Stimulated activated CD8-positive, alpha-beta memory T cell treated with anti-CD3 and anti-CD28 coated beads, Interleukin-7, amount 100 ng/mL, for 1 hour (primary cell): ENCODE data around the gene ERBIN.
"Not testable (repeated sequence)": the region's sequence is repeated elsewhere in the genome, so short reads cannot be mapped to it uniquely, and the experiment has no call there.

Source experiments
- DNase-seq, 2 donors: peaks; one replicate each; pipeline ENCODE4 v3.0.0-alpha.2; 2020; ENCODE audit warnings: low read depth in 2 of 2

ERBIN gene

GRCh38 chr5:65919773-65920172 is 6.6 kb upstream of the ERBIN start:
- no peak for DNase-seq

GRCh38 chr5:65923339-65923738 is 3.0 kb upstream of the ERBIN start:
- no peak for DNase-seq

DNA sequence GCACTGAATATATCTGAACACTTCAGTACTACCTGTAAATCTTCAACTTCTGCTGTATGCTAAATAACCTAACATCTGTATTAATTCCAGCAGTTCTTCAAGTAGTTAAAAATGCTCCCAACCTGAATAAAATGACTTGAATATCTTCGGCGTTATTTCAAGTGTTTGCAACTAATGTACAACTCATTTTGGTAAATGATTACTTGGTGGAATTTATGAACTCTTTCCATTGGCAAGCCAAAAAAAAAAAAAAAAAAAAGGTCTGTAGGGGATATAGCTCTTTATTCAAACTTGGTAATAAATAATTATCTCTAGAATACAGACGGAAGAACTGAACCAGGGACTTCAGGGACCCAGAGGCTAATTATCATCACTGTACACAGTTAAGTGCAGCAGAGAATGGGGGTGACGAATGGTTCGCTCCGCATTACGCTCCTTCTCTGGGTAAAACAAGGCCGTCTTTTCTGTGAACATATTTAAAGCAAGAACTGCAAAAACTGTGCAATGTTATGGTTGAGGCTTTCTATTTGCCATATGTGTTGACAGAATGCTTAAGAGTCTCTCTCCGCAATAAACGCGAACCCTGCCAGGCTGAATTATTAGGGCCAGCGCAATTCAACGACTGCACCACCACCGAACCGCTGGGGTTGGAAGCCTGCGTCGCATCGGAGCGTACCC is 1.9 kb upstream of the ERBIN start:
- DNase-seq, result no peak

DNA sequence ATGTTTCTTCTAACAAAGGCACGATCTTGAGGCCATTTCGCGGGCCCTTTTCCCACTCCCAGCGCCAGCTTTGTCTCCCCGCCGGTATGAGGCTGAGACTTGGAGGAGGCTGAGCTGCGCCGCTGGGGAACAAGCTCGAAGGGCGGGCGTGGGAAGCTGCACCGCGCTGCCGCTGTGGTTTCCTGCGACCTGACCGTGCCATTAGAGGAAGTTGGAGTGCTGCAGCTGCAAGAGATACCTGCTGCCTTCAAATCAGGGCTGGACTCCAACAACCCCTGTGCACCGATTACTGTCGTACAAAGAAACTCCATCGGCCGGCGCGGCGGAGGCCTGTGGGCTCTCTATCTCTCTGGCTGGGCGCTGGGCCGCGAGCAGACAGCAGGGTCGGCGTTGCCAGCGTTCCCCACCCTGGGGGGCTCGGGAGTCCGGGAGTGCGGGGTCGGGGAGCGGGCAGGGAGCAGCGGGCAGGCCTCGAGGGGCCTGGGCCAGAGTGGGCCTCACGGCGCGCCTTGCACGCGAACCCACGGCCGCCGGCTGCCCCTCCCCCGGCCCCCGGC is 1.3 kb upstream of the ERBIN start:
- DNase-seq, result peak; percentile 41 to 45

DNA sequence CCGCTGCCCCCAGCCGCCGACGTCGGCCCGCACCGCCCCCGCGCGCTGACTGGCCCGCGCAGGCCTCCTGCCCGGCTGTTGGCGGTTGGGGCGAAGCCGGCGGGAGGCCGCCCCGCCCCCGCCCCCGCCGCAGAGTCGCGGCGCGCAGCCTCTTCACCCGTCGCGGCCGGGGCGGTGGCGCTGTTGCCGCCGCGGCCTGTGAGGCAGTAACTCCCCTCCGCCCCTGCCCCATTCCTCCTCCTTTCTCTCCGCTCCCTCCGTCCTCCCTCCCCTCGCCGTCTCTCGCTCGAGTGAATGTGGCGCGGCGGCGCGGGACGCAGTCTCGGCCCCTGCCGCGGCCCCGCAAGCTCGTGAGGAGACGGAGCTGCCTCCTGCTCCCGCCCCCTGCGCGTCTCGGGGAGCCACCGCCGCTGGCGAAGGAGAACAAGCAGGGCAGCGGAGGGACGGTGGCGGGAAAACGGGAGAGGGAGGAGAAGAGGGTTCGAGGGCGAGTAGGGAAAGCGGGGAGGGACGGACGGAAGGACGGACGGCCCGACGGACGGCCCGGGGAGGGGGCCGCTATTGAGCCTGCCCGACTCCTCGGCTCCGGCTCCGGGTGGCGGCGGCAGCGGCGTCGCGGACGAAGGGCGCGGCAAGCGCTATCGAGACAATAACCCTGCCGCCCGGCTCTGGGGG is 637 bp upstream of the ERBIN start:
- peak; percentile 47 to 48 for DNase-seq

- no peak for DNase-seq
Measured at GRCh38 chr5:65926893-65927292, 518 bp downstream of the ERBIN start.

DNA sequence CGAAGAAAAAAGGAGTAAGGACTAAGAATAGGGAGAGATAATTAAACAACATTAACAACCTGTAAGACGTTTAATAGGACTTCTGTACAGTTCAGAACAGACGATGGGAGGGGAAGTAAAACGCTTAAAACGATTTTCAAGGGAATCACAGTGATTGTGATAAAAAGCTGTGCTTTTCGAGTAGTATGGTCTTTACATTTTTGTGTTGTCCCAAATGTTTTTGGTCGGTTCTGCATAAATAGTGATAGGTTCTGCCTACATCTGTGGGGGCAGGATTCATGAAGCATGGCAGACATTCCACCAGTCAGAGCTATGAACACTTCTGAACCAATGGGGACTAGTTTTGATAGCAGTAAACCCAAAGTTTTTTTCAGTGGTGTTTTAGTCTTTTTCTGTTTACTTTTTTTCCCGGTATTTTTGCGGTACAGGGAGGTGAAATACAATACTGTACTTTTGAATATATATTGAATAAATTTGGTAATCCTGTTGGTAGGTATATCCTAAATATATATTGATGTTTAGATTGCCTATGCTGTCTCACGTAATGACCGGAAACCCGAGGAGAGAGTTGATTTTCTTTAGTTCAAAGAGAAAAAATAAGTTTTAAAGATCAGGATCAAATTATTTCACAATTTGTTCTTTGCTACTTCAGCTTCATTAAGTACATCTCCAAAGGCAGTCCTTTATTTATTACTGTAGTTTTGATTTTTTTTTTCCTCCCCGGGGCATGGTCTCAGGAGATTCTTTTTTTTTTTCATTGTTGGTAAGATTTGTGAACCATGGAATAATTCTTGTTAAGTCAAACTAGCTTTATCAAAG is 1.3 kb downstream of the ERBIN start:
- no peak for DNase-seq

GRCh38 chr5:65928322-65928752 is 2.0 kb downstream of the ERBIN start:
- no peak for DNase-seq

GRCh38 chr5:65928860-65929259 is 2.5 kb downstream of the ERBIN start:
- no peak for DNase-seq

GRCh38 chr5:65932676-65933075 is 6.3 kb downstream of the ERBIN start:
- no peak for DNase-seq

DNA sequence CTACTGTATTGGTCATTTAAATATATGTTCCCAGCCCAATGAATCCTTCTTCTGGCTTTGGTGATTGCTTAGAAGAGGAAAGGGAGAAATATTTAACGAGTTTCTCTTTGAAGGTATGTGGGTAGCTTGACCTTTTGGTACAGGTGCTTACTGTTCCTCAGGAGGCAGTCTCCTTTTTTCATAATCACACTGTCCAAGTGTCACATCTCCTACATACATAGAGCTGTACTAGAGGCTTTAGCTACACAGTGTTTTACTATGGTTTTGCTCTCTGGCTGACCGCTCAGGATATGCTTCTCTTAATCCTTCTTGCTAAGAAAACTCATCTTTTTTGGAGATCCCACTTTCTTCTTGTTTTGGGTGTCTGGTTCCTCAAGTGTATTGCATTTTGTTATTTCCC is 6.9 kb downstream of the ERBIN start:
- DNase-seq, result no peak

DNA sequence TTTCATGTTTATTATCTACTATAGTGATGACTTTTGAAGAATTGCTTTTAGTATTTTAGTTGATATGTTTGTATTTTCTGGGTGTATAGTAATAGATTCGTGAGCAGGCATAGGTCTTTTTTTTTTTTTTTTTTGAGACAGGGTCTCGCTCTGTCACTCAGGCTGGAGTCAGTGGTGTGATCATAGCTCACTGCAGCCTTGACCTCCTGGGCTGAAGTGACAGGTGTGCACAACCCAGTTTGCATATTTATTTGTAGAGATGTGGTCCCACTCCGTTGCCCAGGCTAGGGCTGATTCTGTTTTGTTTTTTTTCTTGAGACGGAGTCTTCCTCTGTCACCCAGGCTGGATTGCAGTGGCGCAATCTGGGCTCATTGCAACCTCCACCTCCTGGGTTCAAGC is 11.9 kb downstream of the ERBIN start:
- no peak for DNase-seq

GRCh38 chr5:65943771-65944170 is 17.4 kb downstream of the ERBIN start:
- DNase-seq, result no peak

GRCh38 chr5:65946198-65946745 is 19.9 kb downstream of the ERBIN start:
- no peak for DNase-seq

DNA sequence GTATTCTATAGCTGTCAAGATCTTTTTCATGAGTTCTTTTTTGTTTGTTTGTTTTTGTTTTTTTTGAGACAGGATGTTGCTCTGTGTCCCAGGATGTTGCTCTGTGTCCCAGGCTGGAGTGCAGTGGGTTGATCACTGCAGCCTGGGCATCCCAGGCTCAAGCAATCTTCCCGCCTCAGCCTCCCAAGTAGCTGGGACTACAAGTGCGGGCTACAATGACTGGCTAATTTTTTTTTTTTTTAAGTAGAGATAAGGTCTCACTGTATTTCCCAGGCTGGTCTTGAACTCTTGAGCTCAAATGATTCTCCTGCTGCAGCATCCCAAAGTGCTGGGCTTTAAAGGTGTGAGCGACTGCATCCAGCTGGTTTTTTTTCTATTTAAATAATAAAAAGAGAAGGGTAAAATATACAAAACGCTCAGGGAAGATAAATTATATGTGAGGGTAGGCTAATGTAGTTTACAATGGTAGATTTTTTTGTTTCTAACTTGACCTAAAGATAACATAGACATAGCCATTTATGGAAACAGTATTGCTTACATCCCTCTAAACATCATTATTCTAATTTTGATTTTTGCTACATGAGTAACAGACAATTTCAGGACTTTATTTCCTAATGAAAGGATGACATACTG is 21.9 kb downstream of the ERBIN start:
- DNase-seq, result no peak

DNA sequence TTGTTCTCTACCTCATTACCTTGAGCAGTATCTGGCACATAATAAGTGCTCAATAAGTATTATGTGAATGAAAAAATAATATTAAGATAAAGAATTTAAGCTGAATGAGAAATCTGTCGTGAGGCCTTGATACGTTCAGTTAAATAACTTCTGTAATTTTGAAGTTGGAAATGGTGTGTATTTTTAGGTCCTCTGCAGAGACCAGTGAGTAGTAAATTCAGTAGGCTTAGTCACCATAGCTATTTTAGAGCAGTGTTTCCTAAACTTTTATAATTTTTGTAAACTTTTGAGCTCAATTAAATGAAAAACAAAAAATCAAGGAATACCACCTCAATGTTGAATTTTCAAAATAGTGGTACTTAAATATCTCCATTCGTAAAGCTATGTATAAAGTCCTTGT is 25.0 kb downstream of the ERBIN start:
- DNase-seq, result no peak

- no peak for DNase-seq
Measured at GRCh38 chr5:65952259-65952658, 25.9 kb downstream of the ERBIN start.

GRCh38 chr5:65954200-65954599 is 27.8 kb downstream of the ERBIN start:
- no peak for DNase-seq

GRCh38 chr5:65955746-65956145 is 29.4 kb downstream of the ERBIN start:
- DNase-seq, result no peak

DNA sequence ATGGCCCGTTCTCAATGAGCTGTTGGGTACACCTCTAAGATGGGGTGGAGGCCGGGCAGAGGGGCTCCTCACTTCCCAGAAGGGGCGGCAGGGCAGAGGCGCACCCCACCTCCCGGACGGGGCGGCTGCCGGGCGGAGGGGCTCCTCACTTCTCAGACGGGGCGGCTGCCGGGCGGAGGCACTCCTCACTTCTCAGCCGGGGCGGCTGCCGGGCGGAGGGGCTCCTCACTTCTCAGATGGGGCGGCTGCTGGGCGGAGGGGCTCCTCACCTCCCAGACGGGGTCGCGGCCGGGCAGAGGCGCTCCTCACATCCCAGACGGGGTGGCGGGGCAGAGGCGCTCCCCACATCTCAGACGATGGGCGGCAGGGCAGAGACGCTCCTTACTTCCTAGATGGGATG is 31.3 kb downstream of the ERBIN start:
- not testable (repeated sequence) for DNase-seq

- DNase-seq, result peak in 1 of 2 donors; percentile 2
Measured at GRCh38 chr5:65961633-65962032, 35.3 kb downstream of the ERBIN start.
